Transverse colon (tissue), 4 donors: Measurements from ENCODE around the gene LCLAT1. TPM values are rescaled to one million over a fixed set of nuclear protein-coding genes. Genes with fewer than 3 reads are reported as not detected.

Source experiments
- DNase-seq: peaks from one replicate; pipeline ENCODE4 v3.0.0-alpha.2; 2019
- H3K27ac ChIP-seq, 4 donors: fragments of 200-600 bp; sonication (generic); 2 replicates each; pipeline ENCODE4 v1.5.1; 2016 to 2018; ENCODE audit warnings: inconsistent platforms in 4 of 4
- H3K27me3 ChIP-seq: fragments of 200-600 bp; sonication (generic); 2 replicates; pipeline ENCODE4 v1.5.1; 2017; ENCODE audit warnings: inconsistent platforms
- H3K36me3 ChIP-seq, 4 donors: fragments of 200-600 bp; sonication (generic); 2 replicates each; pipeline ENCODE4 v1.5.1; 2017 to 2019; ENCODE audit warnings: inconsistent platforms in 4 of 4
- H3K4me1 ChIP-seq, 4 donors: fragments of 200-600 bp; sonication (generic); 2 replicates each; pipeline ENCODE4 v1.5.1; 2017 to 2020; ENCODE audit warnings: inconsistent platforms in 4 of 4
- H3K4me3 ChIP-seq, 4 donors: fragments of 200-600 bp; sonication (generic); 1 replicate in 1 of 4; 2 replicates in 3 of 4; pipeline versions ENCODE4 v1.5.1 to v1.6.1; 2017 to 2019; ENCODE audit warnings: inconsistent platforms in 4 of 4
- H3K9me3 ChIP-seq, 2 donors: fragments of 200-600 bp; sonication (generic); 2 replicates each; pipeline ENCODE4 v1.5.1; 2017 to 2019; ENCODE audit warnings: inconsistent platforms in 2 of 2
- EP300 ChIP-seq: sonication (generic); formaldehyde crosslinking; IDR thresholded peaks from one replicate; pipeline ENCODE4 v1.6.1; 2017; ENCODE audit warnings: antibody characterized with exemption, low read depth
- POLR2A ChIP-seq: fragments of 450-650 bp; IDR thresholded peaks from one replicate; pipeline ENCODE4 v1.6.1; 2016; ENCODE audit warnings: antibody characterized with exemption, mild to moderate bottlenecking, moderate library complexity
- POLR2AphosphoS5 ChIP-seq, 3 donors: sonication (generic); formaldehyde crosslinking; IDR thresholded peaks; one replicate each; pipeline ENCODE4 v1.6.1; 2016; ENCODE audit warnings: antibody characterized with exemption in 3 of 3
- WGBS, 2 donors: methylation state at CpG; one replicate each; pipeline ENCODE4 v1.1.5; 2018; ENCODE audit warnings: low coverage in 1 of 2; 5-methylcytosine and 5-hydroxymethylcytosine counted together
- in situ Hi-C, 4 donors: fragments of 200-750 bp; cut with MboI; loops; one replicate each; pipeline versions ENCODE4 v1.15.0 to v1.15.1; 2017; ENCODE audit warnings: low sequenced_read_pairs in 3 of 4, low pct_ligation_motif_present in 1 of 4, low pct_unique_long_range_greater_than_20kb in 1 of 4
- intact Hi-C: fragments of 100-400 bp; cut with DNase I; formaldehyde crosslinking; loops from one replicate; pipeline ENCODE4 v1.15.1; 2023; ENCODE audit warnings: low total_unique reads
- total RNA-seq, 4 donors: library from RNA; depleted of rRNA; stranded (reverse); fragments of >200 nt; gene quantifications; one replicate each; pipeline ENCODE4 v1.1.0, GENCODE V29; 2016
- TF ChIP-seq, protein P1 (sequence below), 5 experiments: fragments of 200-600 bp in 3 of 5; fragments of 450-650 bp in 2 of 5; sonication (generic) in 3 of 5; IDR thresholded peaks; 1 replicate in 2 of 5; 2 replicates in 3 of 5; pipeline ENCODE4 v1.5.1; 2016 to 2017; ENCODE audit warnings: antibody characterized with exemption in 5 of 5, inconsistent platforms in 3 of 5, mild to moderate bottlenecking in 2 of 5, moderate library complexity in 1 of 5

Gene LCLAT1
- total RNA-seq, 4 donors from 2014 or later = 10.9 to 26.5 (median 16.6) TPM

DNA sequence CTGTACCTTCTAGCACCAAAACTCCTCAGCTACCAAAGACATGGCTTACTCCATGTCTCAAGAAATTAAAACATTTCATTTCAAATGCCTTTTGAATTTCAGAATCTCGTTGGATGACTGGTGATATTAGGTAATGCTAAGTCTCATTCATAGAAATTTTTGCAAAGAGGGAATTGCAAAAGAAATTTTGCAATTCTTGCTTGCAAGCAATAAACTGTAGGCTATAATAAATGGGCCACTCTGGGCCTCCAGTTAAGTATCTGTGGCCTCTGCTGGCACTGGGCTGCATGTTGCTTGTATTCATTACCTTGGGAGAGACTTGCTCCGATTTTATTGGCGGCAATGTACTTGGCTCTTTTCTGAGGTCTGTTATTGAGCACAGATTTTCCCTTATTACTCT is 2.8 kb upstream of the LCLAT1 start:
- H3K27ac ChIP-seq = no peak overlapping the region
- in situ Hi-C loops (loop anchor here in 1 of 4 donors (25.0 kb wide), 1 partner anchor 207 kb away; the partner anchor contains the start of gene LBH), intact Hi-C loops (no loop called here)
- WGBS, 2 donors = 42 to 56% methylated on average over 2 to 3 of the region's 3 CpGs
- TF ChIP-seq, protein P1, sequence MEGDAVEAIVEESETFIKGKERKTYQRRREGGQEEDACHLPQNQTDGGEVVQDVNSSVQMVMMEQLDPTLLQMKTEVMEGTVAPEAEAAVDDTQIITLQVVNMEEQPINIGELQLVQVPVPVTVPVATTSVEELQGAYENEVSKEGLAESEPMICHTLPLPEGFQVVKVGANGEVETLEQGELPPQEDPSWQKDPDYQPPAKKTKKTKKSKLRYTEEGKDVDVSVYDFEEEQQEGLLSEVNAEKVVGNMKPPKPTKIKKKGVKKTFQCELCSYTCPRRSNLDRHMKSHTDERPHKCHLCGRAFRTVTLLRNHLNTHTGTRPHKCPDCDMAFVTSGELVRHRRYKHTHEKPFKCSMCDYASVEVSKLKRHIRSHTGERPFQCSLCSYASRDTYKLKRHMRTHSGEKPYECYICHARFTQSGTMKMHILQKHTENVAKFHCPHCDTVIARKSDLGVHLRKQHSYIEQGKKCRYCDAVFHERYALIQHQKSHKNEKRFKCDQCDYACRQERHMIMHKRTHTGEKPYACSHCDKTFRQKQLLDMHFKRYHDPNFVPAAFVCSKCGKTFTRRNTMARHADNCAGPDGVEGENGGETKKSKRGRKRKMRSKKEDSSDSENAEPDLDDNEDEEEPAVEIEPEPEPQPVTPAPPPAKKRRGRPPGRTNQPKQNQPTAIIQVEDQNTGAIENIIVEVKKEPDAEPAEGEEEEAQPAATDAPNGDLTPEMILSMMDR (IDR thresholded peaks at IDR 0.05) = no peak
- TF ChIP-seq POLR2AphosphoS5 (IDR thresholded peaks at IDR 0.05) (no peak), EP300 (no peak), POLR2A (no peak)
- no peaks in the 10 kb centered on the region for H3K27me3 ChIP-seq
- DNase-seq = peak; percentile 27
- H3K36me3 ChIP-seq = no peaks in the 10 kb centered on the region
- peaks cover 0 to 24% (median 21%) of the 10 kb centered on the region in 4 donors for H3K4me1 ChIP-seq
- H3K4me3 ChIP-seq = no peak overlapping the region
- H3K9me3 ChIP-seq = no peaks in the 10 kb centered on the region

DNA sequence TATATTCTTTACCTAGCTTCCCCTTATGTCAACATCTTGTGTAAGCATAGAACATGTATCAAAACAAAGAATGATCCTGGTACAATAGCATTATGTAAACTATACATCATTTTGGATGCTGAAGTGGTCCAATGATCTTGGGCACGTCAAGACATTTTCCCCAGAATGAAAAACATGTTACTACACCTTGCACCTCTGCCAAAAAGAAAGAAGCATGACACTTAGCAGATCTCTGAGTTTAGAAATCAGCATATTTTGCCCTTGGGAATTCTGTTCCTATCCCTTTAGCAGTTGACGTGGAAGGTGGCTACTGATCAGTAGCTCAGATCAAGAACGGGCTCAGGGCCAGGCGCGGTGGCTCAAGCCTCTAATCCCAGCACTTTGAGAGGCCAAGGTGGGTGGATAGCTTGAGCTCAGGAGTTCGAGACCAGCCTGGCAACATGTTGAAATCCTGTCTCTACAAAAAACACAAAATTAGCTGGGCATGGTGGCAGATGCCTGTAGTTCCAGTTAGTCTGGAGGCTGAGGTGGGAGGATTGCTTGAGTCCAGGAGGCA is 1.7 kb upstream of the LCLAT1 start:
- Histone ChIP-seq H3K4me1 (peaks cover 0 to 35% (median 30%) of the 10 kb centered on the region in 4 donors), H3K36me3 (no peaks in the 10 kb centered on the region), H3K27ac (no peak overlapping the region), H3K27me3 (no peaks in the 10 kb centered on the region), H3K9me3 (no peaks in the 10 kb centered on the region), H3K4me3 (no peak overlapping the region)
- intact Hi-C loops = no loop called here
- no peak for TF ChIP-seq POLR2A
- TF ChIP-seq, protein P1 (IDR thresholded peaks at IDR 0.05) = no peak
- TF ChIP-seq EP300 = no peak
- TF ChIP-seq POLR2AphosphoS5 (IDR thresholded peaks at IDR 0.05) = no peak
- DNase-seq = no peak
- in situ Hi-C loops = loop anchor here in 1 of 4 donors (25.0 kb wide), 1 partner anchor 208 kb away; the partner anchor contains the start of gene LBH
- 93% methylated on average over 6 of the region's 6 CpGs; no CpG with 5 or more reads in 1 of the 2 donors for WGBS, 2 donors

DNA sequence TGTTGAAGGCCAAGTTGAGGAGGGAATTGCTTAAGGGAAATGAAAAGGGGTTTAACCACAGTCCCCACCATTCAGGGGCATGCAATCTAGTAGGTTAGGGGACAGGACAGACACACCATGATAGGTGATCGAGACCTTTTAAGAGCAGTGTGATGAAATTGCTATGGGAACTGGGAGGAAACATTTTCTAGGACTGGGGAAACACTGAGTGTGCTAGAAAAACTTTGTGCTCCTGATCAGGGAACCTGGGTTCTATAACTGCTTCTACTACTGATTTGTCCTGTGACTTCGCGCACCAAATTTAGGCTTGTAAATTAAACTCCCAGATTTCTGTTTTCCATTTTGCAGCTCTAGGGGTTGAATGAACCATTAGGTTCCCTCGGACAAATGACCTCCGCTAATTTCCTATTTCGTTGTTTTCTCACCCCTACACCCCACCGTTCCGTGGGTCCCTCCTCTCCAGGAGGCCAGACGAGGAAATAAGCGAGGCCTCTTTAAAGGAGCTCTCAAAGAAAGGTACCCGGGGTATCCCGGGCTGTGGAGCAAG is 371 bp upstream of the LCLAT1 start:
- intact Hi-C loops = no loop called here

DNA sequence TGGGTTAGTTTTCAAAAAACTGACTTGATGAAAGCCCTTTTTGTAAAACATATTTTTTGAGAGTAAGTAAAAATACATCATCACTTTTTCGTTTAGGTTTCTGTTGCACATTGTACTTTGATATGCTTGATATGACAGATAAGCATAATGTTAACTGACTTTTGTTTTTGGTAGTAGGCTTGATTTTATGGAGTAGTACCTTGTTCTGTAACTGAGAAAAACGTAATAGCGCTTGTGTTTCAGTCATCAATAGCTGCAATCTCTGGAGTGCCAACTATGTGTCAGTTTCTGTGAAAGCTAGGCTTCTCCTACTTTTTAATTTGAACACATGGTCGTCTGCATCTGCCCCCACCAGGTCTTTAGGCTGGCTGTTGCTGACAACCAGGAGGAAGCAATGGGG is 1.3 kb downstream of the LCLAT1 start:
- in situ Hi-C loops = loop anchor here in 1 of 4 donors (25.0 kb wide), 1 partner anchor 211 kb away; the partner anchor contains the start of gene LBH
- H3K27me3 ChIP-seq = no peaks in the 10 kb centered on the region
- 35 to 51% methylated on average over 4 of the region's 4 CpGs for WGBS, 2 donors
- intact Hi-C loops = no loop called here
- peak overlapping the region in 1 of 4 donors; percentile 68 for H3K4me3 ChIP-seq
- peak overlapping the region in 2 of 4 donors; percentile 81 to 84 for H3K27ac ChIP-seq
- H3K9me3 ChIP-seq = no peaks in the 10 kb centered on the region
- H3K36me3 ChIP-seq = no peaks in the 10 kb centered on the region
- TF ChIP-seq EP300 (no peak), POLR2A (no peak), POLR2AphosphoS5 (IDR thresholded peaks at IDR 0.05) (no peak)
- TF ChIP-seq, protein P1 (IDR thresholded peaks at IDR 0.05) = no peak
- H3K4me1 ChIP-seq = peaks cover 0 to 39% (median 32%) of the 10 kb centered on the region in 4 donors
- no peak for DNase-seq

More for the DNA sequence above, 371 bp upstream of the LCLAT1 start:
- TF ChIP-seq EP300 = no peak
- TF ChIP-seq POLR2A = no peak
- TF ChIP-seq, protein P1 (IDR thresholded peaks at IDR 0.05) = no peak
- no peak for TF ChIP-seq POLR2AphosphoS5 (IDR thresholded peaks at IDR 0.05)
- peak overlapping the region; percentile 77 to 89 (median 82) for H3K27ac ChIP-seq
- no peaks in the 10 kb centered on the region for H3K27me3 ChIP-seq
- peaks cover 0 to 39% (median 32%) of the 10 kb centered on the region in 4 donors for H3K4me1 ChIP-seq
- no peak for DNase-seq
- in situ Hi-C loops = loop anchor here in 1 of 4 donors (25.0 kb wide), 1 partner anchor 209 kb away; the partner anchor contains the start of gene LBH
- no peaks in the 10 kb centered on the region for H3K36me3 ChIP-seq
- 0% methylated on average over 7 to 12 of the region's 12 CpGs for WGBS, 2 donors
- H3K9me3 ChIP-seq = no peaks in the 10 kb centered on the region
- peak overlapping the region; percentile 68 to 77 (median 74) for H3K4me3 ChIP-seq
